ENCODE measurements around the gene RAC3. TPM values are rescaled to one million over a fixed set of nuclear protein-coding genes. Genes with fewer than 3 reads are reported as not detected.

The RAC3 gene
- total RNA-seq, 1 donor from 2014 or later, result 9.0 TPM

GRCh38 chr17:82045936-82046484, 14.5 kb downstream of the RAC3 start:
- DNase-seq, result no peak

GRCh38 chr17:82046903-82047302, 15.4 kb downstream of the RAC3 start:
- DNase-seq, result no peak

- DNase-seq, result no peak
Observed at GRCh38 chr17:82047379-82047778, 15.9 kb downstream of the RAC3 start.

GRCh38 chr17:82047914-82048570, 16.6 kb downstream of the RAC3 start:
- DNase-seq, result no peak

GRCh38 chr17:82048571-82048971, 17.1 kb downstream of the RAC3 start:
- DNase-seq, result no peak

GRCh38 chr17:82049106-82049505, 17.6 kb downstream of the RAC3 start:
- no peak for DNase-seq

GRCh38 chr17:82049521-82049971, 18.1 kb downstream of the RAC3 start:
- DNase-seq, result no peak

GRCh38 chr17:82050152-82050760, 18.8 kb downstream of the RAC3 start:
- DNase-seq, result no peak

- DNase-seq, result no peak
Observed at GRCh38 chr17:82050761-82051641, 19.5 kb downstream of the RAC3 start.

- DNase-seq, result peak; percentile 59
Observed at GRCh38 chr17:82051776-82052637, 20.5 kb downstream of the RAC3 start, which contains the start of the genes GPS1 and RFNG. Gene GPS1 (plus strand): TSS chr17:82051898. CDS start chr17:82051932, 34 bp downstream. Gene RFNG (minus strand): TSS chr17:82051811. CDS start chr17:82051766, 45 bp downstream.

- peak; percentile 18 for DNase-seq
Observed at GRCh38 chr17:82052638-82053059, 21.2 kb downstream of the RAC3 start.

- DNase-seq, result no peak
Observed at GRCh38 chr17:82053130-82053529, 21.7 kb downstream of the RAC3 start.

- no peak for DNase-seq
Observed at GRCh38 chr17:82053556-82054263, 22.2 kb downstream of the RAC3 start.

GRCh38 chr17:82054351-82055022, 23.0 kb downstream of the RAC3 start:
- DNase-seq, result no peak

- no peak for DNase-seq
Observed at GRCh38 chr17:82055023-82055964, 23.8 kb downstream of the RAC3 start.

- DNase-seq, result no peak
Observed at GRCh38 chr17:82055965-82056728, 24.7 kb downstream of the RAC3 start.

- DNase-seq, result no peak
Observed at GRCh38 chr17:82056729-82057621, 25.5 kb downstream of the RAC3 start.
